H1 (cell line): Measurements from ENCODE around the gene ARID5B. TPM values are rescaled to one million over a fixed set of nuclear protein-coding genes. Genes with fewer than 3 reads are reported as not detected.

ENCODE experiments used
- EP300 ChIP-seq, 2 experiments: IDR thresholded peaks; 1 replicate in 1 of 2; 2 replicates in 1 of 2; pipeline ENCODE4 v1.6.1; 2011 to 2012; ENCODE audit warnings: low read depth in 2 of 2, low read length in 2 of 2, mild to moderate bottlenecking in 2 of 2, borderline replicate concordance in 1 of 2, inconsistent platforms in 1 of 2, moderate library complexity in 1 of 2
- GABPA ChIP-seq: IDR thresholded peaks from 2 replicates; pipeline ENCODE4 v1.6.1; 2011; ENCODE audit warnings: mild to moderate bottlenecking, low read length, moderate library complexity, borderline replicate concordance; ENCODE audit not compliant: insufficient read depth
- KDM1A ChIP-seq: fragments of 200-600, 300-600 bp; sonication (generic); IDR thresholded peaks from 2 replicates; pipeline ENCODE4 v1.7.1; 2016; ENCODE audit warnings: mild to moderate bottlenecking, low read length, borderline replicate concordance
- PHF8 ChIP-seq: fragments of 200-600 bp; sonication (generic); conservative IDR thresholded peaks from 2 replicates; pipeline ENCODE4 v1.7.1; 2012; ENCODE audit warnings: low read depth, mild to moderate bottlenecking, inconsistent platforms, low read length, moderate library complexity
- POU5F1 ChIP-seq: IDR thresholded peaks from 2 replicates; pipeline ENCODE4 v1.6.1; 2011; ENCODE audit warnings: low read depth, mild to moderate bottlenecking, low read length, moderate library complexity
- SAP30 ChIP-seq: fragments of 300-600 bp; sonication (generic); IDR thresholded peaks from 2 replicates; pipeline ENCODE4 v1.7.1; 2012; ENCODE audit warnings: low read length, moderate library complexity, mild to moderate bottlenecking, inconsistent platforms; ENCODE audit not compliant: insufficient read depth, insufficient replicate concordance
- polyA plus RNA-seq, 7 experiments: library from polyadenylated mRNA; depleted of rRNA in 3 of 7; stranded (reverse) in 5 of 7; unstranded in 2 of 7; fragments of >200 nt in 5 of 7; fragments of 200-250 nt in 2 of 7; gene quantifications; 1 replicate in 5 of 7; 2 replicates in 1 of 7; 4 replicates in 1 of 7; pipeline versions ENCODE4 v1.2.1 to v1.2.3, GENCODE V29; 2011 to 2013; ENCODE audit warnings: missing spikeins in 2 of 7, mixed read lengths in 2 of 7
- total RNA-seq: library from RNA; stranded (reverse); fragmentation: NEBNext Ultra II Directional; extraction: Animal tissue kit (Norgen Biotek cat#: 25700); gene quantifications from 2 replicates; pipeline ENCODE4 v1.2.1, GENCODE V29; 2021

Gene ARID5B
- total and polyA plus RNA-seq, 2 of the 8 experiments (the other 6 are each of a cell fraction or from before 2014, with no cell fraction given): 0.21 to 1.1 TPM

- TF ChIP-seq EP300 (IDR thresholded peaks at IDR 0.05; ENCODE audit: borderline replicate concordance in 1 of 2, low read depth in 2 of 2, low read length in 2 of 2) (no peak), GABPA (no peak), SAP30 (no peak), POU5F1 (no peak), KDM1A (no peak), PHF8 (no peak)
These were observed 211.5 kb downstream of the ARID5B start (continued) for GRCh38 chr10:62112963-62113362.
